Progenitor cell of endocrine pancreas (in vitro differentiated cells): Measurements from ENCODE around the gene PLBD2. TPM values are rescaled to one million over a fixed set of nuclear protein-coding genes. Genes with fewer than 3 reads are reported as not detected.
A peak's percentile ranks its signal among the peaks of the same experiment; 100 is the strongest.

ENCODE experiments used
- DNase-seq: peaks from one replicate; pipeline ENCODE4 v3.0.0; 2021; ENCODE audit warnings: low spot score; ENCODE audit not compliant: unreplicated experiment
- H3K27ac Mint-ChIP-seq: 2 replicates; pipeline ENCODE4 v1.8.0; 2021; ENCODE audit warnings: mild to moderate bottlenecking, moderate library complexity, mixed read lengths
- H3K27me3 Mint-ChIP-seq: 2 replicates; pipeline ENCODE4 v1.8.0; 2021; ENCODE audit warnings: mixed read lengths
- H3K36me3 Mint-ChIP-seq: 2 replicates; pipeline ENCODE4 v1.8.0; 2022; ENCODE audit warnings: mixed read lengths; ENCODE audit not compliant: insufficient read depth
- H3K4me1 Mint-ChIP-seq: 2 replicates; pipeline ENCODE4 v1.8.0; 2021; ENCODE audit warnings: low read depth, mixed read lengths
- H3K4me3 Mint-ChIP-seq: 2 replicates; pipeline ENCODE4 v1.8.0; 2021; ENCODE audit warnings: low read depth, mild to moderate bottlenecking, moderate library complexity, mixed read lengths
- H3K9me3 Mint-ChIP-seq: 2 replicates; pipeline ENCODE4 v1.8.0; 2021; ENCODE audit warnings: low read depth, mixed read lengths
- total RNA-seq: library from RNA; stranded (reverse); gene quantifications from 2 replicates; pipeline ENCODE4 v1.2.1, GENCODE V29; 2021
- TF ChIP-seq, protein P1 (sequence below): fragments of 200-600 bp; sonication (generic); IDR thresholded peaks from one replicate; pipeline ENCODE4 v1.5.0; 2021; ENCODE audit warnings: antibody characterized with exemption, mild to moderate bottlenecking; ENCODE audit not compliant: unreplicated experiment

The PLBD2 gene
- total RNA-seq, 1 donor from 2014 or later, result 48.0 TPM

- H3K36me3 Mint-ChIP-seq, result peaks cover 2% of the 10 kb centered on the region
- TF ChIP-seq, protein P1, sequence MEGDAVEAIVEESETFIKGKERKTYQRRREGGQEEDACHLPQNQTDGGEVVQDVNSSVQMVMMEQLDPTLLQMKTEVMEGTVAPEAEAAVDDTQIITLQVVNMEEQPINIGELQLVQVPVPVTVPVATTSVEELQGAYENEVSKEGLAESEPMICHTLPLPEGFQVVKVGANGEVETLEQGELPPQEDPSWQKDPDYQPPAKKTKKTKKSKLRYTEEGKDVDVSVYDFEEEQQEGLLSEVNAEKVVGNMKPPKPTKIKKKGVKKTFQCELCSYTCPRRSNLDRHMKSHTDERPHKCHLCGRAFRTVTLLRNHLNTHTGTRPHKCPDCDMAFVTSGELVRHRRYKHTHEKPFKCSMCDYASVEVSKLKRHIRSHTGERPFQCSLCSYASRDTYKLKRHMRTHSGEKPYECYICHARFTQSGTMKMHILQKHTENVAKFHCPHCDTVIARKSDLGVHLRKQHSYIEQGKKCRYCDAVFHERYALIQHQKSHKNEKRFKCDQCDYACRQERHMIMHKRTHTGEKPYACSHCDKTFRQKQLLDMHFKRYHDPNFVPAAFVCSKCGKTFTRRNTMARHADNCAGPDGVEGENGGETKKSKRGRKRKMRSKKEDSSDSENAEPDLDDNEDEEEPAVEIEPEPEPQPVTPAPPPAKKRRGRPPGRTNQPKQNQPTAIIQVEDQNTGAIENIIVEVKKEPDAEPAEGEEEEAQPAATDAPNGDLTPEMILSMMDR, result no peak
- H3K4me1 Mint-ChIP-seq, result no peaks in the 10 kb centered on the region
- DNase-seq, result no peak
- H3K27me3 Mint-ChIP-seq, result peaks cover 4% of the 10 kb centered on the region
- H3K4me3 Mint-ChIP-seq, result no peak overlapping the region
- H3K9me3 Mint-ChIP-seq, result no peaks in the 10 kb centered on the region
- no peak overlapping the region for H3K27ac Mint-ChIP-seq
Measured at GRCh38 chr12:113396200-113396599, 37.8 kb downstream of the PLBD2 start.

GRCh38 chr12:113396828-113397496, 38.6 kb downstream of the PLBD2 start:
- Mint-ChIP-seq H3K36me3 (no peaks in the 10 kb centered on the region), H3K27me3 (peaks cover 4% of the 10 kb centered on the region), H3K27ac (no peak overlapping the region), H3K4me1 (no peaks in the 10 kb centered on the region), H3K9me3 (no peaks in the 10 kb centered on the region), H3K4me3 (no peak overlapping the region)
- TF ChIP-seq, protein P1, result no peak
- DNase-seq, result no peak

DNA sequence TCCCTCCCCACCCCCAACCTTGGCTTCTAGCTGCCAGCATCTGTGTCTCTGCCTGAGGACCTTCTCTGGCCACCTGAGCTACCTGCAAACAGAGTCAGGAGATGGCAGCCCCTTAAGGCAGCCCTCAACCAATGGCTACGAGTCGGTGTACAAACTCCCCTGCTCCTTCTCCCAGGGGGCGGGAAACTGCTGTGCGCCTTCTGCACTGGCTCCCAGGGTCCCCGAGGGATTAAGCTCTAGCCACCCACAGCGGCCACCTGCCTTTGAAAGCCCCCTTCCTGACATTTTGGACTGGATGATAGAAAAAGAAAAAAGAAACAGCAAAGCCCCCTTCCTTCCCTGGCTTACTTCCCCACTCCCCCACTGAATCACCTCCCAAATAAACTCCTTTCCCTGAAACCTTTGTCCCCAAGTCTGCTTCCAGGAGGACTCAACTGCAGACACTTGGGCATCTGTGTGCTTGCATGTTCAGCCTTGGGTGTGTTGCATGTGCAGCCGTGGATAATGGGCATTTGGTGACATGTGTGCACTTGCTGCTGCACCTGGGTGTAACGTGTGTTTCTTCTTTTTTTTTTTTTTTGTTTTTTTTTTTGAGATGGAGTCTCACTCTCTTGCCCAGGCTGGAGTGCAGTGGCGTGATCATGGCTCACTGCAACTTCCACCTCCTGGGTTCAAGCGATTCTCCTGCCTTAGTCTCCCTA, 39.3 kb downstream of the PLBD2 start:
- Mint-ChIP-seq H3K9me3 (no peaks in the 10 kb centered on the region), H3K36me3 (no peaks in the 10 kb centered on the region), H3K4me3 (no peak overlapping the region), H3K27ac (peak overlapping the region; percentile 26), H3K27me3 (peaks cover 4% of the 10 kb centered on the region), H3K4me1 (no peaks in the 10 kb centered on the region)
- TF ChIP-seq, protein P1, result no peak
- no peak for DNase-seq

DNA sequence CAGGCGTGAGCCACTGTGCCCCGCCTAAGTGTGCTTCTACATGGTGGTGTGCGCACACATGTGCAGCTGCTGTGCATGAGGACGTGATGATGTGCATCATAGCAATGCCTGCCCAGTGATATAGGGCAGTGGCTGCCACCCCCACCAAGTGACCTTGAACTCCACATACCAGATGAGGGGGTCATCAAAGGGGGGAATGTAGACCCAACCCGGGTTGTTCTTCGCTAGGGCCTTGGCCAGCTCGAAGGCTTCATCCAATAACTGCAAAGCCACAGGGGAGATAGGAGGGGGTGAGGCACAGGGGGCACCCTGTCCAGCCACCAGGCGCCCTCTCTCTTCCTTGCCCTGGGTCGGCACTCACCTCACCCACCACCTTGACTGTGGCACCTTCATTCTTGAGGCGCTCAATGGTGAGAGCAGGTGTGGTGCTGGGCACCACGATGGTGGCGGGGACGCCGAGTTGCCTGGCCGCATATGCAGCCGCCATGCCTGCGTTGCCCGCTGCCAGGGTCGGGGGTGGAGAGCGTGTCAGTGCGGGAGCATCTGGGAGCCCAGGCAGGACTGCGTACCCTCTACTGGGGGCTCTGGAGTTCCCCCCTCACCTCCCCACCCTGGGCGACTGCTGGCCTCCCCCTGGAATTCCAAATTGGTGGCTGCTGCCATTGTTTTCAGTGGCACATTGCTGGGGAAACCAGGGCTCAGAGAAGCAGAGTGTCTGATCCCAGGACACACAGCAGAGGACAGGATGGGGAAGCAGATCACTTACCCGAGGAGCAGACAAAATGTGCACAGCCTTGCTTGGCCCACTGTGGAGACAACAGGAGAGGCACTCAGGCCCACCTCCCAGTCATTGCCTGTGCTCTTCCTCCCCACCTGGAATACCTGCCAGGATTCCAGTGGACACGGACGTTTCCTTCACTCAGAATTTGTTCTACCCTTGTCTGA, 40.2 kb downstream of the PLBD2 start:
- peaks cover 4% of the 10 kb centered on the region for H3K27me3 Mint-ChIP-seq
- TF ChIP-seq, protein P1, result no peak
- H3K4me1 Mint-ChIP-seq, result no peaks in the 10 kb centered on the region
- H3K4me3 Mint-ChIP-seq, result no peak overlapping the region
- no peak overlapping the region for H3K27ac Mint-ChIP-seq
- no peaks in the 10 kb centered on the region for H3K9me3 Mint-ChIP-seq
- DNase-seq, result no peak
- H3K36me3 Mint-ChIP-seq, result no peaks in the 10 kb centered on the region

GRCh38 chr12:113399490-113399889, 41.1 kb downstream of the PLBD2 start:
- Mint-ChIP-seq H3K4me1 (peaks cover 1% of the 10 kb centered on the region), H3K4me3 (no peak overlapping the region), H3K36me3 (no peaks in the 10 kb centered on the region), H3K9me3 (no peaks in the 10 kb centered on the region), H3K27me3 (peaks cover 4% of the 10 kb centered on the region), H3K27ac (no peak overlapping the region)
- no peak for DNase-seq
- TF ChIP-seq, protein P1, result no peak
